Keratinocyte (primary cell): ENCODE measurements around the gene LPIN1. TPM values are rescaled to one million over a fixed set of nuclear protein-coding genes. Genes with fewer than 3 reads are reported as not detected.

ENCODE experiments used
- DNase-seq: peaks from one replicate; pipeline ENCODE4 v3.0.0-alpha.2; 2011; ENCODE audit warnings: low read depth, missing footprints, low spot score
- FAIRE-seq: peaks from 2 replicates; lab custom pipeline; 2011; peaks lifted over from hg19 to GRCh38; lab: Jason Lieb, UNC
- H2AFZ ChIP-seq: 2 replicates; pipeline ENCODE4 v1.6.0; 2012; ENCODE audit warnings: low read length, control low read depth, inconsistent platforms; ENCODE audit not compliant: control insufficient read depth
- H3K27ac ChIP-seq: 2 replicates; pipeline ENCODE4 v1.5.1; 2011; ENCODE audit warnings: low read length; ENCODE audit not compliant: control insufficient read depth, insufficient read depth
- H3K27me3 ChIP-seq: 3 replicates; pipeline ENCODE4 v1.6.0; 2011; ENCODE audit warnings: low read length; ENCODE audit not compliant: control insufficient read depth, insufficient read depth; ENCODE audit errors: extremely low read depth
- H3K36me3 ChIP-seq, 2 experiments: 2 replicates in 1 of 2; 3 replicates in 1 of 2; pipeline ENCODE4 v1.5.1; 2011; ENCODE audit warnings: low read length in 2 of 2, mild to moderate bottlenecking in 1 of 2; ENCODE audit not compliant: control insufficient read depth in 2 of 2, insufficient read depth in 2 of 2; ENCODE audit errors: extremely low read depth in 1 of 2
- H3K4me1 ChIP-seq: 3 replicates; pipeline ENCODE4 v1.5.1; 2011; ENCODE audit warnings: low read length; ENCODE audit not compliant: control insufficient read depth, insufficient read depth; ENCODE audit errors: extremely low read depth
- H3K4me2 ChIP-seq: 3 replicates; pipeline ENCODE4 v1.6.0; 2011; ENCODE audit warnings: low read depth, low read length; ENCODE audit not compliant: control insufficient read depth, insufficient read depth; ENCODE audit errors: extremely low read depth
- H3K4me3 ChIP-seq, 3 experiments: fragments of 200-600 bp in 1 of 3; sonication (generic) in 1 of 3; 2 replicates in 2 of 3; 3 replicates in 1 of 3; pipeline ENCODE4 v1.5.1; 2011 to 2016; ENCODE audit warnings: low read length in 3 of 3, mild to moderate bottlenecking in 3 of 3, control low read depth in 2 of 3, inconsistent platforms in 1 of 3, low read depth in 1 of 3, mixed read lengths in 1 of 3, mixed run types in 1 of 3, moderate library complexity in 1 of 3; ENCODE audit not compliant: control insufficient read depth in 2 of 3, insufficient read depth in 2 of 3; ENCODE audit errors: extremely low read depth in 1 of 3
- H3K79me2 ChIP-seq: 2 replicates; pipeline ENCODE4 v1.6.0; 2012; ENCODE audit warnings: low read length; ENCODE audit not compliant: control insufficient read depth, insufficient read depth
- H3K9ac ChIP-seq: 3 replicates; pipeline ENCODE4 v1.6.0; 2011; ENCODE audit warnings: low read length; ENCODE audit not compliant: control insufficient read depth, insufficient read depth; ENCODE audit errors: extremely low read depth
- H3K9me1 ChIP-seq: 3 replicates; pipeline ENCODE4 v1.6.0; 2011; ENCODE audit warnings: low read length; ENCODE audit not compliant: control insufficient read depth, insufficient read depth; ENCODE audit errors: extremely low read depth
- H3K9me3 ChIP-seq: 2 replicates; pipeline ENCODE4 v1.5.1; 2012; ENCODE audit warnings: low read depth, low read length; ENCODE audit not compliant: control insufficient read depth
- H4K20me1 ChIP-seq: 3 replicates; pipeline ENCODE4 v1.6.0; 2011; ENCODE audit warnings: low read length; ENCODE audit not compliant: control insufficient read depth, insufficient read depth; ENCODE audit errors: extremely low read depth
- EZH2 ChIP-seq: IDR thresholded peaks from one replicate; pipeline ENCODE4 v1.6.1; 2012; ENCODE audit warnings: inconsistent platforms, mild to moderate bottlenecking, low read length, moderate library complexity
- dilution Hi-C: fragments of 300-500 bp; cut with MboI; formaldehyde crosslinking; loops from one replicate; pipeline ENCODE4 v1.7.0; 2020; ENCODE audit warnings: low sequenced_read_pairs; ENCODE audit not compliant: extremely low pct_ligation_motif_present
- polyA plus RNA-seq, 5 experiments: library from polyadenylated mRNA; depleted of rRNA in 3 of 5; stranded (reverse) in 3 of 5; stranded (forward) in 1 of 5; unstranded in 1 of 5; fragments of >200 nt; gene quantifications; 1 replicate in 1 of 5; 2 replicates in 3 of 5; 3 replicates in 1 of 5; pipeline versions ENCODE4 v1.2.1 to v1.2.3, GENCODE V29; 2011 to 2012; ENCODE audit warnings: missing spikeins in 2 of 5, low read depth in 1 of 5, low replicate concordance in 1 of 5
- TF ChIP-seq, protein P1 (sequence below), 3 experiments: IDR thresholded peaks in 1 of 3; conservative IDR thresholded peaks in 1 of 3; optimal IDR thresholded peaks in 1 of 3; 2 replicates in 2 of 3; 3 replicates in 1 of 3; pipeline versions ENCODE3 to v1.5.1; 2011; ENCODE audit warnings: low read length in 3 of 3, mild to moderate bottlenecking in 3 of 3, moderate library complexity in 2 of 3, control low read depth in 1 of 3, inconsistent platforms in 1 of 3; ENCODE audit not compliant: insufficient read depth in 2 of 3; ENCODE audit errors: extremely low read depth in 1 of 3

LPIN1 gene
- polyA plus RNA-seq, 1 donor (not counting 4 experiments of a cell fraction or from before 2014, with no cell fraction given): 79.6 TPM

DNA sequence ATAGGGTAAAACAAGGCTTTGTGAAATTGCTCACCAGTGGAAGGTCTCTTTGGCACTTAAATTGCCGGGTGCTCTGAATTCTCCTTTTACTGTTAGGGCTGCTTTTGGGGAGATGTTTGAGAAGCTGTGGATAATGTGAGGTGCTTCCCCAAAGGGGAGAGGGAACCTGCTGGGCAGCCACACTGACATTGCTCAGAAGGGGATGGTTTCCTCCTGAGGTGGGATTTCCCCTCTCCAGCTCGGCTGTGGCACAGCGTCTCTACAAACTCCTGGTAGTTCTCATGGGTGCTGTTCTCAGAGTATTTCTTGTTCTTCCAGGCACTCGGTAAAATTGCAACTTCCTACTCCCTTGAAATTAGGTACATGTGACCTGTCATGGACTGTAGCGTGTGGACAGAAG lies 124.2 kb downstream of the LPIN1 start:
- TF ChIP-seq, protein P1, sequence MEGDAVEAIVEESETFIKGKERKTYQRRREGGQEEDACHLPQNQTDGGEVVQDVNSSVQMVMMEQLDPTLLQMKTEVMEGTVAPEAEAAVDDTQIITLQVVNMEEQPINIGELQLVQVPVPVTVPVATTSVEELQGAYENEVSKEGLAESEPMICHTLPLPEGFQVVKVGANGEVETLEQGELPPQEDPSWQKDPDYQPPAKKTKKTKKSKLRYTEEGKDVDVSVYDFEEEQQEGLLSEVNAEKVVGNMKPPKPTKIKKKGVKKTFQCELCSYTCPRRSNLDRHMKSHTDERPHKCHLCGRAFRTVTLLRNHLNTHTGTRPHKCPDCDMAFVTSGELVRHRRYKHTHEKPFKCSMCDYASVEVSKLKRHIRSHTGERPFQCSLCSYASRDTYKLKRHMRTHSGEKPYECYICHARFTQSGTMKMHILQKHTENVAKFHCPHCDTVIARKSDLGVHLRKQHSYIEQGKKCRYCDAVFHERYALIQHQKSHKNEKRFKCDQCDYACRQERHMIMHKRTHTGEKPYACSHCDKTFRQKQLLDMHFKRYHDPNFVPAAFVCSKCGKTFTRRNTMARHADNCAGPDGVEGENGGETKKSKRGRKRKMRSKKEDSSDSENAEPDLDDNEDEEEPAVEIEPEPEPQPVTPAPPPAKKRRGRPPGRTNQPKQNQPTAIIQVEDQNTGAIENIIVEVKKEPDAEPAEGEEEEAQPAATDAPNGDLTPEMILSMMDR (optimal IDR thresholded peaks at IDR 0.05 in 1 of 3, IDR thresholded peaks at IDR 0.05 in 1 of 3, conservative IDR thresholded peaks at IDR 0.05 in 1 of 3; ENCODE audit: extremely low read depth in 1 of 3, insufficient read depth in 2 of 3, low read length in 3 of 3): no peak
- no peak for TF ChIP-seq EZH2
- H3K27me3 ChIP-seq: no peaks in the 10 kb centered on the region
- FAIRE-seq (no peak), DNase-seq (no peak)
- H3K9ac ChIP-seq: no peak overlapping the region
- no peak overlapping the region for H3K4me3 ChIP-seq
- no peak overlapping the region for H3K4me2 ChIP-seq
- H3K79me2 ChIP-seq: no peaks in the 10 kb centered on the region
- H4K20me1 ChIP-seq: no peaks in the 10 kb centered on the region
- no peak overlapping the region for H2AFZ ChIP-seq
- no peaks in the 10 kb centered on the region for H3K9me1 ChIP-seq
- no peaks in the 10 kb centered on the region for H3K9me3 ChIP-seq
- H3K4me1 ChIP-seq: no peaks in the 10 kb centered on the region
- dilution Hi-C loops: no loop called here
- no peaks in the 10 kb centered on the region for H3K36me3 ChIP-seq
- H3K27ac ChIP-seq: no peak overlapping the region

DNA sequence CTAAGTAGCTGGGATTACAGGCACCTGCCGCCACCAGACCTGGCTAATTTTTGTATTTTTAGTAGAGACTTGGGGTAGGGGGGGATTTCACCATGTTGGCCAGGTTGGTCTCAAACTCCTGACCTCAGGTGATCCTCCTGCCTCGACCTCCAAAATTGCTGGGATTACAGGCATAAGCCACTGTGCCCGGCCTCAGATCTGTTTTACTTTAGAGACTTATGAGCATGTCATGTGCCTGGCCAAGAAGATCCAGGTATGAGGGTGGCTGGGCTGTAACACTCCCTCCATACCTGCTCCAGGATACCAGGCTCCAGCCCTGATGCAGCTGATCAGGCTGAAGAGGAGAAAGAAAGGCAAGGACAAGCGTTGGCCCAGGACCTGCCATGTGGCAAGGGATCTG lies 125.0 kb downstream of the LPIN1 start:
- H3K36me3 ChIP-seq: no peaks in the 10 kb centered on the region
- no peaks in the 10 kb centered on the region for H3K27me3 ChIP-seq
- no peak overlapping the region for H2AFZ ChIP-seq
- no peaks in the 10 kb centered on the region for H3K79me2 ChIP-seq
- dilution Hi-C loops: no loop called here
- H3K27ac ChIP-seq: no peak overlapping the region
- TF ChIP-seq, protein P1 (optimal IDR thresholded peaks at IDR 0.05 in 1 of 3, IDR thresholded peaks at IDR 0.05 in 1 of 3, conservative IDR thresholded peaks at IDR 0.05 in 1 of 3; ENCODE audit: extremely low read depth in 1 of 3, insufficient read depth in 2 of 3, low read length in 3 of 3): no peak
- TF ChIP-seq EZH2: no peak
- no peaks in the 10 kb centered on the region for H4K20me1 ChIP-seq
- no peak overlapping the region for H3K4me3 ChIP-seq
- no peaks in the 10 kb centered on the region for H3K4me1 ChIP-seq
- H3K9me1 ChIP-seq: no peaks in the 10 kb centered on the region
- no peaks in the 10 kb centered on the region for H3K9me3 ChIP-seq
- H3K9ac ChIP-seq: no peak overlapping the region
- no peak for DNase-seq
- H3K4me2 ChIP-seq: no peak overlapping the region
- FAIRE-seq: no peak
